ENCODE results near the gene HMGN4. TPM values are rescaled to one million over a fixed set of nuclear protein-coding genes. Genes with fewer than 3 reads are reported as not detected.

HMGN4 gene
- polyA plus RNA-seq, 6 donors from 2014 or later, result 127 to 198 (median 172) TPM

GRCh38 chr6:26530203-26530602 lies 8.0 kb upstream of the HMGN4 start:
- H3K9me3 Mint-ChIP-seq, result peaks cover 0 to 6% (median 0%) of the 10 kb centered on the region in 7 donors
- H3K4me1 Mint-ChIP-seq, result peaks cover 29 to 34% (median 30%) of the 10 kb centered on the region in 3 donors
- ATAC-seq (ENCODE audit: low read depth in 2 of 2), result no peak

DNA sequence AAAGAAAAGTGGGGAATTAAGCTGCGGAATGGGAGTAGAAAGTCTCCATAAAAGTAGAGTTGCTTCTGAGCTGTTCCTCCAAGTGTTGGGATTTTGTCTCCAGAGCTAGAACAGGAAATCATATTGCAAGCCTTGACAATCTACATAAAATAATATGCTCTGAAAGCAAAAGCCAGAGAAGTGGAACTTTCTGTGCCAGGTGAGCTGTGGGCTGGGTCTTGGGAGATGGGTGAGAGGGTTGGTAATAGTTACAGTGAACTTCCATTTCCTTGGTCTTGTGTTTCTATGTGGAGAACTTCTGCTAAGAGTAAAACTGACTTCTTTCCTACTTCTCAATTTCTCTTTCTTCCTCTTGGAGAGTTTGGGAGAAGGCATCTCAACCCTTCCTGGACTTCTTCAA lies 6.3 kb upstream of the HMGN4 start:
- H3K27me3 Mint-ChIP-seq, result peaks cover 0 to 4% (median 0%) of the 10 kb centered on the region in 3 donors
- no peaks in the 10 kb centered on the region for H3K36me3 Mint-ChIP-seq
- H3K4me1 Mint-ChIP-seq, result peaks cover 35 to 37% (median 35%) of the 10 kb centered on the region in 3 donors
- H3K27ac Mint-ChIP-seq, result peak overlapping the region; percentile 8 to 100 (median 98)
- H3K9me3 Mint-ChIP-seq, result peaks cover 0 to 6% (median 0%) of the 10 kb centered on the region in 7 donors
- ATAC-seq (ENCODE audit: low read depth in 2 of 2) (peak in 1 of 2 donors; percentile 14), DNase-seq (peak; percentile 12)
- H3K4me3 Mint-ChIP-seq, result peak overlapping the region in 6 of 8 donors; percentile 26 to 99 (median 96)

More at GRCh38 chr6:26530203-26530602, 8.0 kb upstream of the HMGN4 start:
- Mint-ChIP-seq H3K36me3 (no peaks in the 10 kb centered on the region), H3K4me3 (peak overlapping the region in 1 of 8 donors; percentile 12), H3K27ac (peak overlapping the region in 2 of 6 donors; percentile 27 to 32), H3K27me3 (peaks cover 0 to 4% (median 0%) of the 10 kb centered on the region in 3 donors)
- DNase-seq, result no peak

DNA sequence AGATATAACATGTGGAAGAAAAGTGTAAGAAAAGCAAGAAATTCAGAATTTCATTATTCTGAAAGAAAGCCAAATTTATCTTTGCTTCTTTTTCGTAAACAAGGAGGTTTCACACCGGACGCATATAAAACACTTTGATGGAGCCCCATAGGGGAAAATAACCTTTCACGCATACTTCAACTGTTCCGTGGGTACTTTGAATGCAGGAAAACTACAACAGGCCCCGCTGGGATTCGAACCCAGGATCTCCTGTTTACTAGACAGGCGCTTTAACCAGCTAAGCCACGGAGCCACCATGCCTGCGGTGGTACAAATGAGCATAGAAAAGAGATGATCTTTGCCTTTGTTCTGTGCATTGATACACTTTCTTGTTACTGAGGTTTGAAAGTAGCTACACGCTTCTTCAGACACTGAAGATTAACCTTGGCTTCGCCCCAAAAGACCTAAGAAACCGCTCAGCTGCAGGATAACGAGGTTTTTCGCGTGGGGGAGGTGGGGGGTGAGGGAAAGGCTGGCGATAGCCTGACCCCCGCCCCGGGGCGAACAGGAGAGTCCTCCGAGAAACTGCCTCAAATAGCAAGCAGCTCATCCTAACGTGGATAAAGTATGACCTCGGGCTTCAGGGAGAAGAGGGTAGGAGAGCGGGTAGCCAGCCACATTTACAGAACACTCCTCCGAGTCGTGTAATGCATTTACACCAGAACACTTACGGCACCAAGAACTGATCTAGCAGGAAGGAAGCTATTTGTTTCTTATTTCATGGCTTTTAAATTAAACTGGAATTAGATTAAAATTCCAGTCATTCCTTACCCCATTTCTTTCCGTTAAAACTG lies 5.3 kb upstream of the HMGN4 start:
- Mint-ChIP-seq H3K9me3 (peaks cover 0 to 10% (median 0%) of the 10 kb centered on the region in 7 donors), H3K4me3 (peak overlapping the region; percentile 95 to 99 (median 96)), H3K36me3 (peaks cover 0 to 6% of the 10 kb centered on the region in 2 donors), H3K27me3 (peaks cover 0 to 8% (median 4%) of the 10 kb centered on the region in 3 donors), H3K4me1 (peaks cover 43 to 45% (median 45%) of the 10 kb centered on the region in 3 donors), H3K27ac (peak overlapping the region; percentile 29 to 100 (median 98))
- DNase-seq (peak; percentile 89), ATAC-seq (ENCODE audit: low read depth in 2 of 2) (peak; percentile 29 to 38)

GRCh38 chr6:26533532-26533931 lies 4.6 kb upstream of the HMGN4 start:
- DNase-seq (no peak), ATAC-seq (ENCODE audit: low read depth in 2 of 2) (no peak)
- Mint-ChIP-seq H3K9me3 (peaks cover 0 to 11% (median 0%) of the 10 kb centered on the region in 7 donors), H3K27me3 (peaks cover 0 to 9% (median 8%) of the 10 kb centered on the region in 3 donors), H3K4me1 (peaks cover 44 to 51% (median 51%) of the 10 kb centered on the region in 3 donors), H3K36me3 (peaks cover 0 to 10% of the 10 kb centered on the region in 2 donors), H3K4me3 (peak overlapping the region; percentile 95 to 99 (median 96)), H3K27ac (peak overlapping the region in 3 of 6 donors; percentile 97 to 100 (median 99))

GRCh38 chr6:26534681-26535465 lies 3.3 kb upstream of the HMGN4 start:
- Mint-ChIP-seq H3K9me3 (peaks cover 0 to 11% (median 0%) of the 10 kb centered on the region in 7 donors), H3K4me3 (peak overlapping the region in 2 of 8 donors; percentile 33 to 37), H3K27ac (no peak overlapping the region), H3K4me1 (peaks cover 56 to 62% (median 59%) of the 10 kb centered on the region in 3 donors), H3K36me3 (peaks cover 0 to 10% of the 10 kb centered on the region in 2 donors), H3K27me3 (peaks cover 0 to 9% (median 8%) of the 10 kb centered on the region in 3 donors)
- ATAC-seq (ENCODE audit: low read depth in 2 of 2) (no peak), DNase-seq (no peak)

- DNase-seq (peak; percentile 15), ATAC-seq (ENCODE audit: low read depth in 2 of 2) (no peak)
Observed at GRCh38 chr6:26536571-26537159, 1.5 kb upstream of the HMGN4 start.

DNA sequence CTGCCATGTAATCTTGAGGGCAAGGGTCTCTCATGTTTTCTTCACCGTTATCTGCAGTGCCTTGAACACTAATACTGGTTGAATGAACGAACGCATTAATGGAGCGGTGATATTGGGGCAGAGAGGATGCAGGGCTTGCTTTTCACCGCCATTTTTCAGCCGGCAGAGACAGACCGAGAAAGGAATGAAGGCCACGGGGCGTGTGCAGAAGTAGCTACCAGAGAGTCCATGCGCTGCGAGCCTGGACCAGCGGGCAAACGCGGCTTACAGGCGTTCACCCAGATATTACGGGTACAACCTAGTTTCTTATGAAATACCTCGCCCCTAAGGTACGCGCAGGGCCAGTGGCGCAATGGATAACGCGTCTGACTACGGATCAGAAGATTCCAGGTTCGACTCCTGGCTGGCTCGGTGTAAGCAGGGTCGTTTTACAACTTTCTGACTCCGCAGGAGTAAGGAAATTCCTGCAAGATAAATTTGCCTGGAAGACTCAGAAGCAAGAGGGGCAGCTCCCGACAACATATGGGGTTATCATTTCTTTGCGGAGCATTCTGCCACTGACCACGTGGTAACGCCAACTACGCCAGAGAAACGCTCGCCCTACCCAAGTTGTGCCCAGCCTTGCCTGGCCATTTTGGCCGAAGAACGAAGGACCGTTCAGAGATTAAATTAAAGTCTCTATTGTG lies 863 bp upstream of the HMGN4 start:
- Mint-ChIP-seq H3K9me3 (peaks cover 0 to 6% (median 0%) of the 10 kb centered on the region in 7 donors), H3K27ac (peak overlapping the region; percentile 97 to 100 (median 98)), H3K4me3 (peak overlapping the region; percentile 92 to 99 (median 96)), H3K4me1 (peaks cover 55 to 65% (median 61%) of the 10 kb centered on the region in 3 donors), H3K27me3 (peaks cover 0 to 9% (median 8%) of the 10 kb centered on the region in 3 donors), H3K36me3 (peaks cover 3 to 19% of the 10 kb centered on the region in 2 donors)
- ATAC-seq (ENCODE audit: low read depth in 2 of 2) (peak; percentile 64 to 71), DNase-seq (peak; percentile 87)

More at GRCh38 chr6:26536571-26537159, 1.5 kb upstream of the HMGN4 start:
- Mint-ChIP-seq H3K27ac (peak overlapping the region; percentile 97 to 100 (median 98)), H3K4me1 (peaks cover 61 to 69% (median 65%) of the 10 kb centered on the region in 3 donors), H3K36me3 (peaks cover 3 to 19% of the 10 kb centered on the region in 2 donors), H3K4me3 (peak overlapping the region; percentile 92 to 99 (median 96)), H3K27me3 (peaks cover 0 to 9% (median 8%) of the 10 kb centered on the region in 3 donors), H3K9me3 (peaks cover 0 to 6% (median 0%) of the 10 kb centered on the region in 7 donors)

GRCh38 chr6:26538572-26538902 lies 371 bp downstream of the HMGN4 start:
- Mint-ChIP-seq H3K27ac (peak overlapping the region in 5 of 6 donors; percentile 54 to 100 (median 99)), H3K4me3 (peak overlapping the region; percentile 92 to 99 (median 96)), H3K36me3 (peaks cover 3 to 19% of the 10 kb centered on the region in 2 donors), H3K4me1 (peaks cover 43 to 57% (median 52%) of the 10 kb centered on the region in 3 donors), H3K27me3 (peaks cover 0 to 8% (median 5%) of the 10 kb centered on the region in 3 donors), H3K9me3 (peaks cover 0 to 5% (median 0%) of the 10 kb centered on the region in 7 donors)
- DNase-seq, result no peak
- no peak for ATAC-seq (ENCODE audit: low read depth in 2 of 2)

DNA sequence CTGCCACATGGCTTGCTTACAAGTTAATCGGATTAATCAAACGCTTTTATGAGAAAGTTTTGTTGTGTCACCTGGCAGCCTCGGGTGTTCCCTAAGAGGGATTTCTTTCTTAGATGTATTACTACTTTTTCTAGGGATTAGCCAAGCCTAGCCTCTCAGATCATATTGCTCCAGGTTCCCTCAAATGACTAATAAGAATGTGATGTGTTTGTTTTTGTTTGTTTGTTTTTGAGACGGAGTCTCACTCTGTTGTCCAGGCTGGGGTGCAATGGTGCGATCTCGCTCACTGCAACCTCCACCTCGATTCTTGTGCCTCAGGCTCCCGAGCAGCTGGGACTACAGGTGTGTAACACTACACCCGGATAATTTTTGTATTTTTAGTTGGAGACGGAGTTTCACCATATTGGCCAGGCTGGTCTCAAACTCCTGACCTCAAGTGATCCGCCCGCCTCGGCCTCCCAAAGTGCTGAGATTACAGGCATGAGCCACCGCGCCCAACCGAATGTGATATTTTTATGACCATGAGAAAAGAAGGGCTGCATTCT lies 977 bp downstream of the HMGN4 start:
- Mint-ChIP-seq H3K4me1 (peaks cover 41 to 56% (median 48%) of the 10 kb centered on the region in 3 donors), H3K27me3 (peaks cover 0 to 8% (median 5%) of the 10 kb centered on the region in 3 donors), H3K9me3 (peaks cover 0 to 5% (median 0%) of the 10 kb centered on the region in 7 donors), H3K36me3 (peaks cover 3 to 19% of the 10 kb centered on the region in 2 donors), H3K27ac (peak overlapping the region in 5 of 6 donors; percentile 54 to 100 (median 97)), H3K4me3 (peak overlapping the region; percentile 92 to 99 (median 96))
- ATAC-seq (ENCODE audit: low read depth in 2 of 2), result no peak
- no peak for DNase-seq

- Mint-ChIP-seq H3K36me3 (peaks cover 11 to 27% of the 10 kb centered on the region in 2 donors), H3K4me1 (peaks cover 42 to 55% (median 43%) of the 10 kb centered on the region in 3 donors), H3K27me3 (peaks cover 0 to 8% (median 5%) of the 10 kb centered on the region in 3 donors), H3K9me3 (peaks cover 0 to 5% (median 0%) of the 10 kb centered on the region in 7 donors), H3K4me3 (peak overlapping the region in 3 of 8 donors; percentile 29 to 77 (median 57)), H3K27ac (peak overlapping the region in 3 of 6 donors; percentile 13 to 79 (median 77))
- DNase-seq (no peak), ATAC-seq (ENCODE audit: low read depth in 2 of 2) (no peak)
Observed at GRCh38 chr6:26541579-26541978, 3.4 kb downstream of the HMGN4 start.

DNA sequence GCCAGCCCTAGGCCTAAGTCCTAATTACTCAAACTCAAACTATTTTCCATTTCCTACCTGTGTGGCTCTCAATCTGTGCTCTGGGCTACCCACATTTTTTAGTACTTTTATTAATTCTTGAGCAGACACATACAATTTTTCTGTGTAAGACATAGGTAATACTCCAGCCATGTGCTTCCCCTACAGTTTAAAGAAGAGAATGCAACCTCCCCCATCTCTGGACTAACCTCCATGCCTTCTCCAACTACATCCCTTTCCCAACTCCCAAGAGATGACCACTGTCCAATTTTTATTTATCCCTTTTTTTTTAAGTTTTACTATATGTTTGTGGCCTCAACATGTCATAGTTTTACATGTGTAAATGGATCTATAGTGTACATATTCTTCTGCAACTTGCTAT lies 5.8 kb downstream of the HMGN4 start:
- peaks cover 13 to 17% of the 10 kb centered on the region in 2 donors for H3K36me3 Mint-ChIP-seq

DNA sequence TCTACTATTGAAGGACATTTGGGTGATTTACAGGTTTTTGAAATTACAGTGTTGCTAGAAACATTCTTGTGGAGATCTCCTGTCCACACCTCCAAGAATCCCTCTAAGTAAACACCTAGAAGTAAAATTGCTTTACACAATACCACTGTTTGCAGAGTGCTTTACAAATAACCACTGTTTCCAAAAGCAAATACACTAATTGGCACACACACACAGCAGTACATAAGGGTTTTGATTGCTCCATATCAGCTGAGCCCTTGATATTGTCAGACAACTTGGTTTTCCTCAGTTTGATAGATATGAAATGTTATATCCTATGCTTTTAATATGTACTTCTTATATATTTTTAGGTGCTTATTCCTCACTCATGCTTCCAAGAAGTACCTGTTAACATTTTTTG lies 6.3 kb downstream of the HMGN4 start:
- H3K4me3 Mint-ChIP-seq, result no peak overlapping the region
- H3K9me3 Mint-ChIP-seq, result no peaks in the 10 kb centered on the region
- H3K4me1 Mint-ChIP-seq, result peaks cover 15 to 29% (median 22%) of the 10 kb centered on the region in 3 donors
- DNase-seq (no peak), ATAC-seq (ENCODE audit: low read depth in 2 of 2) (no peak)
- H3K27ac Mint-ChIP-seq, result no peak overlapping the region
- H3K27me3 Mint-ChIP-seq, result no peaks in the 10 kb centered on the region
- H3K36me3 Mint-ChIP-seq, result peaks cover 13 to 17% of the 10 kb centered on the region in 2 donors

More for the DNA sequence above, 5.8 kb downstream of the HMGN4 start:
- DNase-seq (no peak), ATAC-seq (ENCODE audit: low read depth in 2 of 2) (peak; percentile 66 to 68)
- Mint-ChIP-seq H3K4me3 (peak overlapping the region in 2 of 8 donors; percentile 10 to 16), H3K27me3 (no peaks in the 10 kb centered on the region), H3K4me1 (peaks cover 19 to 34% (median 26%) of the 10 kb centered on the region in 3 donors), H3K9me3 (no peaks in the 10 kb centered on the region), H3K27ac (peak overlapping the region in 3 of 6 donors; percentile 2 to 63 (median 32))

Measured in naive B cell (primary cell).